Lower lobe of right lung (tissue), 2 donors: ENCODE data around the gene NUP210L. TPM values are rescaled to one million over a fixed set of nuclear protein-coding genes. Genes with fewer than 3 reads are reported as not detected.

ENCODE experiments used
- ATAC-seq, 2 donors: fragments of 200-7000 bp; cut with Tn5 transposase; one replicate each; pipeline ENCODE4 v1.9.1; 2020 to 2022; ENCODE audit warnings: mild to moderate bottlenecking in 2 of 2, moderate library complexity in 2 of 2
- DNase-seq: peaks from one replicate; pipeline ENCODE4 v3.0.0-alpha.2; 2020
- H3K27ac ChIP-seq: fragments of 200-600 bp; one replicate; pipeline ENCODE4 v1.8.0; 2022
- H3K27me3 ChIP-seq: fragments of 200-600 bp; one replicate; pipeline ENCODE4 v1.8.0; 2022; ENCODE audit warnings: low read depth
- H3K36me3 ChIP-seq: fragments of 200-600 bp; one replicate; pipeline ENCODE4 v1.8.0; 2022; ENCODE audit warnings: mild to moderate bottlenecking
- H3K4me1 ChIP-seq: fragments of 200-600 bp; one replicate; pipeline ENCODE4 v1.8.0; 2022
- H3K4me3 ChIP-seq: fragments of 200-600 bp; one replicate; pipeline ENCODE4 v1.8.0; 2022; ENCODE audit warnings: mild to moderate bottlenecking
- H3K9me3 ChIP-seq: fragments of 200-600 bp; one replicate; pipeline ENCODE4 v1.8.0; 2022
- CTCF ChIP-seq: fragments of 200-600 bp; IDR thresholded peaks from one replicate; pipeline ENCODE4 v1.8.0; 2022; ENCODE audit warnings: antibody characterized with exemption, mild to moderate bottlenecking
- intact Hi-C: fragments of 100-400 bp; cut with DNase I; formaldehyde crosslinking; loops from one replicate; pipeline ENCODE4 v1.11.0; 2022
- total RNA-seq: library from RNA; stranded (reverse); fragmentation: NEBNext Ultra II Directional; extraction: Animal tissue kit (Norgen Biotek cat#: 25700); gene quantifications from one replicate; pipeline ENCODE4 v1.2.1, GENCODE V29; 2021
- donor health status: DM: no; HTN: yes; CAD: no; lungs with severe emphysema.

The NUP210L gene
- total RNA-seq, 1 donor from 2014 or later = 1.7 TPM

- Histone ChIP-seq H3K4me3 (no peak overlapping the region), H3K27me3 (no peaks in the 10 kb centered on the region), H3K4me1 (peaks cover 26% of the 10 kb centered on the region), H3K36me3 (peaks cover 42% of the 10 kb centered on the region), H3K27ac (no peak overlapping the region), H3K9me3 (no peaks in the 10 kb centered on the region)
- no peak for ATAC-seq
- DNase-seq = no peak
- TF ChIP-seq CTCF = no peak
- intact Hi-C loops = no loop called here
Measured at GRCh38 chr1:153995640-153996039, 159.2 kb downstream of the NUP210L start.

GRCh38 chr1:153995202-153995601 lies 159.7 kb downstream of the NUP210L start:
- no peak for DNase-seq
- no peak for TF ChIP-seq CTCF

GRCh38 chr1:153991806-153992205 lies 163.1 kb downstream of the NUP210L start:
- Histone ChIP-seq H3K4me3 (peak overlapping the region; percentile 64), H3K9me3 (no peaks in the 10 kb centered on the region), H3K27ac (peak overlapping the region; percentile 95), H3K36me3 (peaks cover 42% of the 10 kb centered on the region), H3K27me3 (no peaks in the 10 kb centered on the region), H3K4me1 (peaks cover 36% of the 10 kb centered on the region)
- ATAC-seq (no peak), DNase-seq (no peak)
- no peak for TF ChIP-seq CTCF
- intact Hi-C loops = no loop called here

More at GRCh38 chr1:153995202-153995601, 159.7 kb downstream of the NUP210L start:
- H3K27ac ChIP-seq = no peak overlapping the region
- ATAC-seq = no peak
- no peaks in the 10 kb centered on the region for H3K27me3 ChIP-seq
- intact Hi-C loops = no loop called here
- peaks cover 28% of the 10 kb centered on the region for H3K4me1 ChIP-seq
- no peaks in the 10 kb centered on the region for H3K9me3 ChIP-seq
- H3K36me3 ChIP-seq = peaks cover 42% of the 10 kb centered on the region
- H3K4me3 ChIP-seq = no peak overlapping the region

GRCh38 chr1:153991151-153991630 lies 163.7 kb downstream of the NUP210L start:
- no peak for TF ChIP-seq CTCF
- H3K27me3 ChIP-seq = no peaks in the 10 kb centered on the region
- ATAC-seq (no peak), DNase-seq (no peak)
- peak overlapping the region; percentile 95 for H3K27ac ChIP-seq
- intact Hi-C loops = no loop called here
- peak overlapping the region; percentile 64 for H3K4me3 ChIP-seq
- H3K36me3 ChIP-seq = peaks cover 42% of the 10 kb centered on the region
- H3K4me1 ChIP-seq = peaks cover 41% of the 10 kb centered on the region
- H3K9me3 ChIP-seq = no peaks in the 10 kb centered on the region

- peaks cover 41% of the 10 kb centered on the region for H3K36me3 ChIP-seq
- no peak for TF ChIP-seq CTCF
- ATAC-seq (peak; percentile 85 to 88), DNase-seq (peak; percentile 88)
- H3K27ac ChIP-seq = peak within 1 kb of the TSS; percentile 95
- H3K4me1 ChIP-seq = peaks cover 43% of the 10 kb centered on the region
- H3K4me3 ChIP-seq = peak within 1 kb of the TSS; percentile 64
- H3K27me3 ChIP-seq = no peaks in the 10 kb centered on the region
- no peaks in the 10 kb centered on the region for H3K9me3 ChIP-seq
- intact Hi-C loops = no loop called here
Measured at GRCh38 chr1:153990468-153991150, 164.3 kb downstream of the NUP210L start, which contains the start of gene RPS27. TSS of gene RPS27 (plus strand) at chr1:153990762. CDS start at chr1:153990797, 35 bp downstream.
